Keratinocyte (primary cell): Measurements from ENCODE around the gene PARL.

Experiments used
- EZH2 ChIP-seq: IDR thresholded peaks from one replicate; pipeline ENCODE4 v1.6.1; 2012; ENCODE audit warnings: inconsistent platforms, mild to moderate bottlenecking, low read length, moderate library complexity
- TF ChIP-seq, protein P1 (sequence below), 3 experiments: IDR thresholded peaks in 1 of 3; conservative IDR thresholded peaks in 1 of 3; optimal IDR thresholded peaks in 1 of 3; 2 replicates in 2 of 3; 3 replicates in 1 of 3; pipeline versions ENCODE3 to v1.5.1; 2011; ENCODE audit warnings: low read length in 3 of 3, mild to moderate bottlenecking in 3 of 3, moderate library complexity in 2 of 3, control low read depth in 1 of 3, inconsistent platforms in 1 of 3; ENCODE audit not compliant: insufficient read depth in 2 of 3; ENCODE audit errors: extremely low read depth in 1 of 3

DNA sequence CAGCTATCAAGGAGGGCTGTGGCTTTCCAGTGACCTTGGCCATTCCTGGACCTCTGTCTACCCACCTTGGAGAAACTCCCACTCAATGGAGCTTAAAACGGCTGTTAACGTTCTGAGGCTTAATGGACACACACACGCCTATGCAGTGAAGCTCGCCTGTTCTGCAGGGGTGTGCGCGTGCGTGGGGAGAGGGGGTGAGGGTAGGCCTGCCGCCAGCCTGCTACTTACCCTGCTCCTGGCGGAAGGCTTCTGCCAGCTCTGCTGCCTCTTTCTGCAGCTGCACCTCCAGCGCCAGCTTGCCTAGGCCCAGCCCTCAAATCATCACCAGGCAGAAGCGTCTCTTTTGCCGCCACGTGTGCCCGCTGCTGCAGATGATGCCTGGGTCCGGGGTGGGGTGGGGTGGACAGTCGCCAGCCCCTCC, 23.2 kb upstream of the PARL start:
- no peak for TF ChIP-seq EZH2
- TF ChIP-seq, protein P1, sequence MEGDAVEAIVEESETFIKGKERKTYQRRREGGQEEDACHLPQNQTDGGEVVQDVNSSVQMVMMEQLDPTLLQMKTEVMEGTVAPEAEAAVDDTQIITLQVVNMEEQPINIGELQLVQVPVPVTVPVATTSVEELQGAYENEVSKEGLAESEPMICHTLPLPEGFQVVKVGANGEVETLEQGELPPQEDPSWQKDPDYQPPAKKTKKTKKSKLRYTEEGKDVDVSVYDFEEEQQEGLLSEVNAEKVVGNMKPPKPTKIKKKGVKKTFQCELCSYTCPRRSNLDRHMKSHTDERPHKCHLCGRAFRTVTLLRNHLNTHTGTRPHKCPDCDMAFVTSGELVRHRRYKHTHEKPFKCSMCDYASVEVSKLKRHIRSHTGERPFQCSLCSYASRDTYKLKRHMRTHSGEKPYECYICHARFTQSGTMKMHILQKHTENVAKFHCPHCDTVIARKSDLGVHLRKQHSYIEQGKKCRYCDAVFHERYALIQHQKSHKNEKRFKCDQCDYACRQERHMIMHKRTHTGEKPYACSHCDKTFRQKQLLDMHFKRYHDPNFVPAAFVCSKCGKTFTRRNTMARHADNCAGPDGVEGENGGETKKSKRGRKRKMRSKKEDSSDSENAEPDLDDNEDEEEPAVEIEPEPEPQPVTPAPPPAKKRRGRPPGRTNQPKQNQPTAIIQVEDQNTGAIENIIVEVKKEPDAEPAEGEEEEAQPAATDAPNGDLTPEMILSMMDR (optimal IDR thresholded peaks at IDR 0.05 in 1 of 3, IDR thresholded peaks at IDR 0.05 in 1 of 3, conservative IDR thresholded peaks at IDR 0.05 in 1 of 3; ENCODE audit: extremely low read depth in 1 of 3, insufficient read depth in 2 of 3, low read length in 3 of 3): no peak
